Measurements from ENCODE around the gene TMEM161A. TPM values are rescaled to one million over a fixed set of nuclear protein-coding genes. Genes with fewer than 3 reads are reported as not detected.

Gene TMEM161A
- total RNA-seq, 2 donors from 2014 or later: 13.7 to 22.1 TPM

- H3K4me1 ChIP-seq: no peaks in the 10 kb centered on the region
- WGBS, 2 donors: 89 to 94% methylated on average over 7 of the region's 7 CpGs
- intact Hi-C loops (cut with DNase I): no loop called here
Measured at GRCh38 chr19:19077103-19077502, 61.2 kb downstream of the TMEM161A start.

DNA sequence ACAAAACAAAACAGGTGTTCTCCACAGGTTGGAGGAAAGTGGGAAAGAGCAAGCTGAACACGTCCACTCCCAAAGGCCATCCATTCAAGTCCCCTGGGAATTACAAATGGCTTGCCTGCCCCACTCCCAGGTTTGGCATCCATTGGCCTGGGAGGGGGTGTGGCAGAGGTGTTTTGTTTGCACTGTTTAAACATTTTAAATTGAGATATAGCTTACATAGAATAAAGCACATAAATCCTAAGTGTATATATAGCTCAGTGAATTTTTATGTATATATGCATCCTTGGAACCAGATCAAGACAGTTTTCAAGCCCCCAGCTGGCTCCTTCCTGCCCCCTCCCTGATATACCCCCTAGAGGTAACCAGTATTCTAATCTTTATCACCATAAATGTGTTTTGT lies 61.8 kb downstream of the TMEM161A start:
- DNase-seq (no peak), ATAC-seq (no peak)
- Histone ChIP-seq H3K27ac (no peak overlapping the region), H3K4me3 (no peak overlapping the region), H3K27me3 (no peaks in the 10 kb centered on the region), H3K4me1 (no peaks in the 10 kb centered on the region), H3K9me3 (no peaks in the 10 kb centered on the region), H3K36me3 (replicated peaks in 1 of 2; ENCODE audit: insufficient read depth in 1 of 2, low read depth in 2 of 2) (no peaks in the 10 kb centered on the region)
- WGBS, 2 donors: 55 to 95% methylated on average over 1 of the region's 1 CpG
- no peak for TF ChIP-seq POLR2A (IDR thresholded peaks at IDR 0.05)
- no peak for TF ChIP-seq CTCF (IDR thresholded peaks at IDR 0.05)
- intact Hi-C loops (cut with DNase I): no loop called here

More at GRCh38 chr19:19077103-19077502, 61.2 kb downstream of the TMEM161A start:
- ATAC-seq (no peak), DNase-seq (no peak)
- Histone ChIP-seq H3K27me3 (no peaks in the 10 kb centered on the region), H3K9me3 (no peaks in the 10 kb centered on the region), H3K4me3 (no peak overlapping the region), H3K27ac (no peak overlapping the region), H3K36me3 (replicated peaks in 1 of 2; ENCODE audit: insufficient read depth in 1 of 2, low read depth in 2 of 2) (no peaks in the 10 kb centered on the region)
- no peak for TF ChIP-seq POLR2A (IDR thresholded peaks at IDR 0.05)
- TF ChIP-seq CTCF (IDR thresholded peaks at IDR 0.05): no peak

GRCh38 chr19:19075126-19075525 lies 63.2 kb downstream of the TMEM161A start:
- no peak overlapping the region for H3K27ac ChIP-seq
- TF ChIP-seq CTCF (IDR thresholded peaks at IDR 0.05): no peak
- TF ChIP-seq POLR2A (IDR thresholded peaks at IDR 0.05): no peak
- no peaks in the 10 kb centered on the region for H3K9me3 ChIP-seq
- ATAC-seq (no peak), DNase-seq (no peak)
- H3K4me3 ChIP-seq: no peak overlapping the region
- 93 to 98% methylated on average over 8 of the region's 8 CpGs for WGBS, 2 donors
- intact Hi-C loops (cut with DNase I): no loop called here
- H3K36me3 ChIP-seq (replicated peaks in 1 of 2; ENCODE audit: insufficient read depth in 1 of 2, low read depth in 2 of 2): no peaks in the 10 kb centered on the region
- no peaks in the 10 kb centered on the region for H3K27me3 ChIP-seq
- H3K4me1 ChIP-seq: no peaks in the 10 kb centered on the region

GRCh38 chr19:19074196-19074882 lies 63.9 kb downstream of the TMEM161A start:
- no peak for DNase-seq
- no peaks in the 10 kb centered on the region for H3K9me3 ChIP-seq
- no peak overlapping the region for H3K4me3 ChIP-seq
- H3K27me3 ChIP-seq: no peaks in the 10 kb centered on the region
- no peak for ATAC-seq
- H3K27ac ChIP-seq: no peak overlapping the region
- no peaks in the 10 kb centered on the region for H3K36me3 ChIP-seq (replicated peaks in 1 of 2; ENCODE audit: insufficient read depth in 1 of 2, low read depth in 2 of 2)
- 55 to 56% methylated on average over 13 of the region's 13 CpGs for WGBS, 2 donors
- H3K4me1 ChIP-seq: no peaks in the 10 kb centered on the region
- TF ChIP-seq CTCF (IDR thresholded peaks at IDR 0.05): no peak
- intact Hi-C loops (cut with DNase I): no loop called here

GRCh38 chr19:19071897-19072296 lies 66.4 kb downstream of the TMEM161A start:
- TF ChIP-seq CTCF (IDR thresholded peaks at IDR 0.05) (no peak), POLR2A (IDR thresholded peaks at IDR 0.05) (no peak)
- Histone ChIP-seq H3K9me3 (no peaks in the 10 kb centered on the region), H3K27me3 (no peaks in the 10 kb centered on the region), H3K27ac (no peak overlapping the region), H3K36me3 (replicated peaks in 1 of 2; ENCODE audit: insufficient read depth in 1 of 2, low read depth in 2 of 2) (no peaks in the 10 kb centered on the region), H3K4me1 (no peaks in the 10 kb centered on the region), H3K4me3 (no peak overlapping the region)
- ATAC-seq: no peak
- no peak for DNase-seq
- intact Hi-C loops (cut with DNase I): no loop called here
- WGBS, 2 donors: 91 to 94% methylated on average over 7 to 8 of the region's 8 CpGs
